Esophagus muscularis mucosa (tissue), 4 donors: ENCODE measurements around the gene ME3.

ENCODE experiments used
- EP300 ChIP-seq: sonication (generic); formaldehyde crosslinking; IDR thresholded peaks from one replicate; pipeline ENCODE4 v1.6.1; 2017; ENCODE audit warnings: antibody characterized with exemption
- POLR2AphosphoS5 ChIP-seq, 2 donors: sonication (generic); formaldehyde crosslinking; IDR thresholded peaks; one replicate each; pipeline ENCODE4 v1.6.1; 2017; ENCODE audit warnings: antibody characterized with exemption in 2 of 2
- TF ChIP-seq, protein P1 (sequence below), 3 experiments: fragments of 200-600 bp in 2 of 3; fragments of 450-650 bp in 1 of 3; sonication (generic) in 2 of 3; IDR thresholded peaks; one replicate each; pipeline ENCODE4 v1.5.1; 2017 to 2019; ENCODE audit warnings: antibody characterized with exemption in 3 of 3, mild to moderate bottlenecking in 2 of 3, moderate library complexity in 1 of 3

DNA sequence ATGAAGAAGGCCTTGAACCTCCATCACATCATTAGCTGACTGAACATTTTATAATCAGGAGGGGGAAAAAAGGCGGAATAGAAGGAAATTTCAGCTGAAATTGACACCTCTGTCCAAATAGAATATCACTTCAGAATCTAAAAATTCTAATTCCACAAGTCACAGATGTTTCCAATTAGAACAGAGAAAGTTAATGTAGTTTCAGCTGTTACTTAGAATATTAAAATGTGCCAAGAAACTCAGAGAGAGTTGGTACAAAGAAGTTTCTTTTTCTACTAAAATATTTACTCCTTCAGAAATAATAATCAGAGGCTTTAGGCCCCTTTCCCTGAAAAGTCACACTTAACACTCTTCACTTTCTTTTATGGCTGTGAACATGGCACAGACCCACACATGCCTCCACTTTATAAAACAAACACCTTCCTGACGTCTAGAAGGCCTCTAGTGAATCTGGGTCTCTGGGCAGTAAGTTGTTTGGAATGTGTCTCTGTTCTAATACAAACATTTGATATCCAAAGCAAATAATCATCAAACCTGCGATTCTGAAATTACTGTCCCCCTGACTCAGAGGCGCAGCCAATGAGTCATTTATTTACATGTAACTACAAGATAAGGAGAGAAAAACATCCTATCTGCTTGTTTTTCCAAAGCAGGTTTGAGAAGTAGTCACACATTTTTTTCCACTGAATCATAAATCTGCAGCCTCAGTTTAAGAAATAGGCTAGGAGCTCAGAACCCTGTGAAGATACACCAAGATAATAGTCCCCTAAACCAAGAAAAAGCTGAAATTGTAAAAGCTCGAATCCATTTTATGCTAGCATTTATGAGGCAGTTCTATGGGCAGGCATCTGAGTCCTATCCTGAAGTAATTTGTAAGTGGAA lies 148.4 kb downstream of the ME3 start:
- TF ChIP-seq EP300: no peak
- TF ChIP-seq, protein P1, sequence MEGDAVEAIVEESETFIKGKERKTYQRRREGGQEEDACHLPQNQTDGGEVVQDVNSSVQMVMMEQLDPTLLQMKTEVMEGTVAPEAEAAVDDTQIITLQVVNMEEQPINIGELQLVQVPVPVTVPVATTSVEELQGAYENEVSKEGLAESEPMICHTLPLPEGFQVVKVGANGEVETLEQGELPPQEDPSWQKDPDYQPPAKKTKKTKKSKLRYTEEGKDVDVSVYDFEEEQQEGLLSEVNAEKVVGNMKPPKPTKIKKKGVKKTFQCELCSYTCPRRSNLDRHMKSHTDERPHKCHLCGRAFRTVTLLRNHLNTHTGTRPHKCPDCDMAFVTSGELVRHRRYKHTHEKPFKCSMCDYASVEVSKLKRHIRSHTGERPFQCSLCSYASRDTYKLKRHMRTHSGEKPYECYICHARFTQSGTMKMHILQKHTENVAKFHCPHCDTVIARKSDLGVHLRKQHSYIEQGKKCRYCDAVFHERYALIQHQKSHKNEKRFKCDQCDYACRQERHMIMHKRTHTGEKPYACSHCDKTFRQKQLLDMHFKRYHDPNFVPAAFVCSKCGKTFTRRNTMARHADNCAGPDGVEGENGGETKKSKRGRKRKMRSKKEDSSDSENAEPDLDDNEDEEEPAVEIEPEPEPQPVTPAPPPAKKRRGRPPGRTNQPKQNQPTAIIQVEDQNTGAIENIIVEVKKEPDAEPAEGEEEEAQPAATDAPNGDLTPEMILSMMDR (IDR thresholded peaks at IDR 0.05): no peak
- TF ChIP-seq POLR2AphosphoS5 (IDR thresholded peaks at IDR 0.05): no peak
